ENCODE data around the gene ZC3H18.

GRCh38 chr16:88635671-88636319 lies 65.6 kb downstream of the ZC3H18 start:
- TF ChIP-seq EZH2 (IDR thresholded peaks at IDR 0.05; ENCODE audit: borderline replicate concordance, insufficient read depth, low read length, poor library complexity, severe bottlenecking) (no peak), MXI1 (conservative IDR thresholded peaks at IDR 0.05; ENCODE audit: poor library complexity, severe bottlenecking) (no peak), RAD21 (conservative IDR thresholded peaks at IDR 0.05) (no peak), POLR2AphosphoS5 (IDR thresholded peaks at IDR 0.05) (no peak), SMC3 (conservative IDR thresholded peaks at IDR 0.05; ENCODE audit: poor library complexity) (no peak)
- TF ChIP-seq, protein P1, sequence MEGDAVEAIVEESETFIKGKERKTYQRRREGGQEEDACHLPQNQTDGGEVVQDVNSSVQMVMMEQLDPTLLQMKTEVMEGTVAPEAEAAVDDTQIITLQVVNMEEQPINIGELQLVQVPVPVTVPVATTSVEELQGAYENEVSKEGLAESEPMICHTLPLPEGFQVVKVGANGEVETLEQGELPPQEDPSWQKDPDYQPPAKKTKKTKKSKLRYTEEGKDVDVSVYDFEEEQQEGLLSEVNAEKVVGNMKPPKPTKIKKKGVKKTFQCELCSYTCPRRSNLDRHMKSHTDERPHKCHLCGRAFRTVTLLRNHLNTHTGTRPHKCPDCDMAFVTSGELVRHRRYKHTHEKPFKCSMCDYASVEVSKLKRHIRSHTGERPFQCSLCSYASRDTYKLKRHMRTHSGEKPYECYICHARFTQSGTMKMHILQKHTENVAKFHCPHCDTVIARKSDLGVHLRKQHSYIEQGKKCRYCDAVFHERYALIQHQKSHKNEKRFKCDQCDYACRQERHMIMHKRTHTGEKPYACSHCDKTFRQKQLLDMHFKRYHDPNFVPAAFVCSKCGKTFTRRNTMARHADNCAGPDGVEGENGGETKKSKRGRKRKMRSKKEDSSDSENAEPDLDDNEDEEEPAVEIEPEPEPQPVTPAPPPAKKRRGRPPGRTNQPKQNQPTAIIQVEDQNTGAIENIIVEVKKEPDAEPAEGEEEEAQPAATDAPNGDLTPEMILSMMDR (IDR thresholded peaks at IDR 0.05; ENCODE audit: poor library complexity, severe bottlenecking), result no peak
